ENCODE data around the gene TMEM256. TPM values are rescaled to one million over a fixed set of nuclear protein-coding genes. Genes with fewer than 3 reads are reported as not detected.
A peak's percentile ranks its signal among the peaks of the same experiment; 100 is the strongest.

Gene TMEM256
- total and polyA plus RNA-seq, 7 experiments from 2014 or later = 31.5 to 64.9 (median 48.2) TPM

- POLR2A ChIA-PET = interaction anchor here (0.9 kb wide), 1 partner anchor 44 kb away, joined by 4 read pairs; no protein-coding TSS in a partner anchor
Observed at GRCh38 chr17:7428557-7428956, 24.7 kb upstream of the TMEM256 start, which contains the start of gene SPEM3. SPEM3 (plus strand) TSS chr17:7428857; CDS start chr17:7428903, 46 bp downstream.

DNA sequence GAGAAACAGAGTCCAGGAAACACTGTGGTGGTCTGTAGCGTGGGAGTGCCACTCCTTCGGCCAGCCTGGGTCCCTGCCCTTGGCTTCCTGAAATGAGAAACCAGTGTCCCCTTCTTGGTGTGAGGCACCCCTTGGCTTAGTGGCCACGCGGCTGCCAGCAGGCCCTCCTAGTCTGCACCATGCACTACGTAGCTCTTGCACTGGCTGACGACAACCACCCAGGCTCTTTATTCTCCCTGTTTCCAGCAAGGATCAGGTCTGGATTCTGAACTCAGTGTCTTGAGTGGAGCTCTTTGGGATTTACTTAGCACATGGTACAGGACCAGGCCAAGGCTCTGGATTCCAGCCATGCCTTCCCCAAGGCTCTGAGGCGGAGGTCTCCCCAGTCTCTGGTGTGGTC lies 23.7 kb upstream of the TMEM256 start:
- DNase-seq (no peak), ATAC-seq (no peak)
- Mint-ChIP-seq H3K27ac (no peak overlapping the region), H3K36me3 (no peaks in the 10 kb centered on the region), H3K4me3 (no peak overlapping the region), H3K27me3 (peaks cover 0 to 3% (median 0%) of the 10 kb centered on the region in 5 donors), H3K4me1 (peaks cover 0 to 3% (median 0%) of the 10 kb centered on the region in 7 donors), H3K9me3 (peaks cover 0 to 2% (median 0%) of the 10 kb centered on the region in 11 donors)
- Histone ChIP-seq H3K4me1 (ENCODE audit: control insufficient read depth in 2 of 2, insufficient read depth in 2 of 2, low read length in 2 of 2) (no peaks in the 10 kb centered on the region), H3K36me3 (ENCODE audit: control insufficient read depth in 2 of 3, insufficient read depth in 3 of 3, low read length in 3 of 3) (no peaks in the 10 kb centered on the region), H3K27me3 (ENCODE audit: control insufficient read depth in 2 of 2, insufficient read depth in 2 of 2, low read length in 2 of 2) (no peaks in the 10 kb centered on the region), H3K9me3 (ENCODE audit: control insufficient read depth in 2 of 3, low read length in 3 of 3) (no peaks in the 10 kb centered on the region), H3K27ac (ENCODE audit: low read depth, low read length) (no peak overlapping the region), H3K4me3 (ENCODE audit: low read length) (no peak overlapping the region)
- ChIA-PET CTCF (no interaction called here), POLR2A (interaction anchor here (0.6 to 0.9 kb wide), 2 partner anchors 43 to 227 kb away, joined by 3 to 4 read pairs; no protein-coding TSS in a partner anchor)
- intact Hi-C loops (cut with micrococcal nuclease) = no loop called here

More at GRCh38 chr17:7428557-7428956, 24.7 kb upstream of the TMEM256 start, which contains the start of gene SPEM3:
- intact Hi-C loops (cut with micrococcal nuclease) = no loop called here
- Histone ChIP-seq H3K27me3 (ENCODE audit: control insufficient read depth in 2 of 2, insufficient read depth in 2 of 2, low read length in 2 of 2) (no peaks in the 10 kb centered on the region), H3K36me3 (ENCODE audit: control insufficient read depth in 2 of 3, insufficient read depth in 3 of 3, low read length in 3 of 3) (no peaks in the 10 kb centered on the region), H3K9me3 (ENCODE audit: control insufficient read depth in 2 of 3, low read length in 3 of 3) (no peaks in the 10 kb centered on the region), H3K27ac (ENCODE audit: low read depth, low read length) (no peak within 1 kb of the TSS), H3K4me3 (ENCODE audit: low read length) (no peak within 1 kb of the TSS), H3K4me1 (ENCODE audit: control insufficient read depth in 2 of 2, insufficient read depth in 2 of 2, low read length in 2 of 2) (no peaks in the 10 kb centered on the region)
- DNase-seq (no peak), ATAC-seq (no peak)
- Mint-ChIP-seq H3K4me3 (no peak within 1 kb of the TSS), H3K4me1 (peaks cover 0 to 3% (median 0%) of the 10 kb centered on the region in 7 donors), H3K27me3 (peaks cover 0 to 3% (median 0%) of the 10 kb centered on the region in 5 donors), H3K9me3 (peaks cover 0 to 2% (median 0%) of the 10 kb centered on the region in 11 donors), H3K27ac (no peak within 1 kb of the TSS), H3K36me3 (no peaks in the 10 kb centered on the region)
- CTCF ChIA-PET = no interaction called here

GRCh38 chr17:7426896-7427489 lies 23.1 kb upstream of the TMEM256 start:
- no peaks in the 10 kb centered on the region for H3K36me3 Mint-ChIP-seq
- H3K4me1 Mint-ChIP-seq = peaks cover 0 to 3% (median 0%) of the 10 kb centered on the region in 7 donors
- ATAC-seq = no peak
- Histone ChIP-seq H3K36me3 (ENCODE audit: control insufficient read depth in 2 of 3, insufficient read depth in 3 of 3, low read length in 3 of 3) (no peaks in the 10 kb centered on the region), H3K9me3 (ENCODE audit: control insufficient read depth in 2 of 3, low read length in 3 of 3) (no peaks in the 10 kb centered on the region), H3K4me1 (ENCODE audit: control insufficient read depth in 2 of 2, insufficient read depth in 2 of 2, low read length in 2 of 2) (no peaks in the 10 kb centered on the region), H3K27me3 (ENCODE audit: control insufficient read depth in 2 of 2, insufficient read depth in 2 of 2, low read length in 2 of 2) (no peaks in the 10 kb centered on the region), H3K4me3 (ENCODE audit: low read length) (no peak overlapping the region), H3K27ac (ENCODE audit: low read depth, low read length) (no peak overlapping the region)
- DNase-seq = no peak
- ChIA-PET POLR2A (interaction anchor here (0.6 kb wide), 2 partner anchors 223 to 226 kb away, joined by 3 read pairs; no protein-coding TSS in a partner anchor), CTCF (no interaction called here)
- H3K27ac Mint-ChIP-seq = no peak overlapping the region
- H3K27me3 Mint-ChIP-seq = peaks cover 0 to 3% (median 0%) of the 10 kb centered on the region in 5 donors
- no peak overlapping the region for H3K4me3 Mint-ChIP-seq
- H3K9me3 Mint-ChIP-seq = peaks cover 0 to 2% (median 0%) of the 10 kb centered on the region in 11 donors
- intact Hi-C loops (cut with micrococcal nuclease) = no loop called here

GRCh38 chr17:7426203-7426863 lies 22.4 kb upstream of the TMEM256 start:
- Histone ChIP-seq H3K9me3 (ENCODE audit: control insufficient read depth in 2 of 3, low read length in 3 of 3) (no peaks in the 10 kb centered on the region), H3K27me3 (ENCODE audit: control insufficient read depth in 2 of 2, insufficient read depth in 2 of 2, low read length in 2 of 2) (no peaks in the 10 kb centered on the region), H3K4me3 (ENCODE audit: low read length) (no peak overlapping the region), H3K36me3 (ENCODE audit: control insufficient read depth in 2 of 3, insufficient read depth in 3 of 3, low read length in 3 of 3) (no peaks in the 10 kb centered on the region), H3K4me1 (ENCODE audit: control insufficient read depth in 2 of 2, insufficient read depth in 2 of 2, low read length in 2 of 2) (no peaks in the 10 kb centered on the region), H3K27ac (ENCODE audit: low read depth, low read length) (no peak overlapping the region)
- Mint-ChIP-seq H3K27ac (peak overlapping the region in 2 of 9 donors; percentile 29 to 46), H3K4me1 (peaks cover 0 to 3% (median 0%) of the 10 kb centered on the region in 7 donors), H3K9me3 (peaks cover 0 to 2% (median 0%) of the 10 kb centered on the region in 11 donors), H3K27me3 (peaks cover 0 to 3% (median 0%) of the 10 kb centered on the region in 5 donors), H3K36me3 (no peaks in the 10 kb centered on the region), H3K4me3 (no peak overlapping the region)
- POLR2A ChIA-PET = interaction anchor here (0.6 kb wide), 1 partner anchor 223 kb away, joined by 3 read pairs; no protein-coding TSS in a partner anchor
- intact Hi-C loops (cut with micrococcal nuclease) = no loop called here
- ATAC-seq (no peak), DNase-seq (no peak)
- CTCF ChIA-PET = no interaction called here

DNA sequence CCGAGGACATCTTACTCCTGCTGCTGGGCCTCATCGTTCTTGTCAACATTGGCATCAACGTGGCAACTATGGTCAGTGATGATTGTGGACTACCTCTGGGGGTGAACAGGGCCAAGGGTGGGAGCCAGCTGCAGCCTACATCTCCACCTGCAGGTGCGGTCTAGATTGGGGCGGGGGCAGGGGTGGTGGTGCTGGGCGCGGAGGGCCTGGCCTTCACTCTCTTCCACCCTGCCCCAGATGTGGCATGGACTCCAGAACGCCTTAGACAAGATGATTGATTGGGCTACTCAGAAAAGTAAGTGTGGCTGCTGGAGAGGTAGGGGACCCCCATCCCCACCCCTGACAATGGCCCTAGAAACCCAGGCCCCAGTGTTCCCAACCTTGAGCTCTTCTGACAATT lies 21.9 kb upstream of the TMEM256 start:
- H3K36me3 ChIP-seq (ENCODE audit: control insufficient read depth in 2 of 3, insufficient read depth in 3 of 3, low read length in 3 of 3) = no peaks in the 10 kb centered on the region
- Mint-ChIP-seq H3K36me3 (no peaks in the 10 kb centered on the region), H3K27me3 (peaks cover 0 to 3% (median 0%) of the 10 kb centered on the region in 5 donors), H3K4me3 (no peak overlapping the region), H3K9me3 (peaks cover 0 to 2% (median 0%) of the 10 kb centered on the region in 11 donors), H3K4me1 (peaks cover 0 to 1% (median 0%) of the 10 kb centered on the region in 7 donors), H3K27ac (peak overlapping the region in 1 of 9 donors; percentile 46)
- no peaks in the 10 kb centered on the region for H3K4me1 ChIP-seq (ENCODE audit: control insufficient read depth in 2 of 2, insufficient read depth in 2 of 2, low read length in 2 of 2)
- no peak overlapping the region for H3K4me3 ChIP-seq (ENCODE audit: low read length)
- no peaks in the 10 kb centered on the region for H3K9me3 ChIP-seq (ENCODE audit: control insufficient read depth in 2 of 3, low read length in 3 of 3)
- CTCF ChIA-PET = no interaction called here
- POLR2A ChIA-PET = interaction anchor here (0.6 to 1.9 kb wide), 4 partner anchors 9 to 90 kb away, joined by 3 to 6 read pairs (median 4); partner anchors contain the start of gene TMEM102
- intact Hi-C loops (cut with micrococcal nuclease) = no loop called here
- DNase-seq (no peak), ATAC-seq (no peak)
- H3K27me3 ChIP-seq (ENCODE audit: control insufficient read depth in 2 of 2, insufficient read depth in 2 of 2, low read length in 2 of 2) = no peaks in the 10 kb centered on the region
- no peak overlapping the region for H3K27ac ChIP-seq (ENCODE audit: low read depth, low read length)

- H3K4me3 Mint-ChIP-seq = no peak within 1 kb of the TSS
- H3K27ac Mint-ChIP-seq = peak within 1 kb of the TSS in 3 of 9 donors; percentile 24 to 46 (median 29)
- no peak within 1 kb of the TSS for H3K4me3 ChIP-seq (ENCODE audit: low read length)
- intact Hi-C loops (cut with micrococcal nuclease) = no loop called here
- CTCF ChIA-PET = no interaction called here
- H3K4me1 Mint-ChIP-seq = no peaks in the 10 kb centered on the region
- no peaks in the 10 kb centered on the region for H3K4me1 ChIP-seq (ENCODE audit: control insufficient read depth in 2 of 2, insufficient read depth in 2 of 2, low read length in 2 of 2)
- H3K9me3 Mint-ChIP-seq = peaks cover 0 to 2% (median 0%) of the 10 kb centered on the region in 11 donors
- ATAC-seq (no peak), DNase-seq (no peak)
- no peaks in the 10 kb centered on the region for H3K27me3 ChIP-seq (ENCODE audit: control insufficient read depth in 2 of 2, insufficient read depth in 2 of 2, low read length in 2 of 2)
- no peaks in the 10 kb centered on the region for H3K36me3 Mint-ChIP-seq
- H3K9me3 ChIP-seq (ENCODE audit: control insufficient read depth in 2 of 3, low read length in 3 of 3) = no peaks in the 10 kb centered on the region
- H3K36me3 ChIP-seq (ENCODE audit: control insufficient read depth in 2 of 3, insufficient read depth in 3 of 3, low read length in 3 of 3) = no peaks in the 10 kb centered on the region
- no peak within 1 kb of the TSS for H3K27ac ChIP-seq (ENCODE audit: low read depth, low read length)
- peaks cover 0 to 3% (median 0%) of the 10 kb centered on the region in 5 donors for H3K27me3 Mint-ChIP-seq
- POLR2A ChIA-PET = interaction anchor here (0.6 to 1.9 kb wide), 4 partner anchors 10 to 91 kb away, joined by 3 to 6 read pairs (median 4); partner anchors contain the start of gene TMEM102
Observed at GRCh38 chr17:7425316-7425715, 21.4 kb upstream of the TMEM256 start, which contains the start of gene SPEM2. SPEM2 (plus strand) TSS chr17:7425616; CDS start chr17:7425689, 73 bp downstream.

All from naive thymus-derived CD4-positive, alpha-beta T cell (primary cell).